Dermis blood vessel endothelial cell (primary cell): ENCODE data around the gene SMC1A. TPM values are rescaled to one million over a fixed set of nuclear protein-coding genes. Genes with fewer than 3 reads are reported as not detected.
"Not testable (repeated sequence)": the region's sequence is repeated elsewhere in the genome, so short reads cannot be mapped to it uniquely, and the experiment has no call there.

Experiments
- DNase-seq: peaks from one replicate; pipeline ENCODE4 v3.0.0; 2010
- total RNA-seq: library from RNA; depleted of rRNA; stranded (reverse); fragments of >200 nt; gene quantifications from 2 replicates; pipeline ENCODE4 v1.2.3, GENCODE V29; 2014

Gene SMC1A
- total RNA-seq: 16.5 and 24.3 TPM in 2 replicates

DNA sequence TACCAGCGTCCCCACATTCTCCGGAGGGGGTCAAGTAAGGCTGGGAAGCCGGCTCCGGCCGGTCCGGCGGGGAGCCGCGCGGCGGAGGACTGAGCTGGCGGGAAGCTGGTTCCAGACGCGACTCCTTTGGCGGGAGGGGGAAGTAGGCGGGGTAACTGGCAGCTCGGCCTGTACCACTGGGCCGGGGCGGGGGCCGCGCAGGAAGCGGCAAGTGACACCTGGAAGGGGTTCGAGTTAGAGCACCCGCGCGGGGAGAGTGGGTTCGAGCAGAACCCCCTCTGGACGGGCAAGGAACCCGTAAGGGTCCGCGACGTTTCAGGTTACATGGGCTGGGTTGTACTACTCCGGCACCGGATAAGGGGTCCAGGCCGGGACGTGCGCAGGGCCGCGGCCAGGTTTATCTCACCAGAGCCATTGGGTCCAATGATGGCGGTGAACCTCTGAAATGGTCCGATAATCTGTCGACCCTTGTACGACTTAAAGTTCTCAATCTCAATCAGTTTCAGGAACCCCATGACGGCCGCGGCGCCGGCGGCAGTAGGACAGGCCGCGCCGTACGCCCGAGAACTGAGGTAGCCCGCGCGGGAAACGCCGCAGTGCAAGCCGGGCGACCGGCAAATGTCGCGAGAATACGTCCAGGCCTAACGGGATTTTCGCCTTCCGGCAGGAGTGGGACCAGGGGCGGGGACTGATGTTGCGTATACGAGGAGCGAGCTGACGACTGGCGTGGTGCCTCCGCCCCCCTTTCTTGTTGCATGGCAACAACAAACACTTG is at the start of gene SMC1A:
Gene SMC1A (minus strand): TSS at position 569 of the 775 bp plus-strand sequence. CDS start 54 bp downstream, at position 515.
- DNase-seq: peak; percentile 96

DNA sequence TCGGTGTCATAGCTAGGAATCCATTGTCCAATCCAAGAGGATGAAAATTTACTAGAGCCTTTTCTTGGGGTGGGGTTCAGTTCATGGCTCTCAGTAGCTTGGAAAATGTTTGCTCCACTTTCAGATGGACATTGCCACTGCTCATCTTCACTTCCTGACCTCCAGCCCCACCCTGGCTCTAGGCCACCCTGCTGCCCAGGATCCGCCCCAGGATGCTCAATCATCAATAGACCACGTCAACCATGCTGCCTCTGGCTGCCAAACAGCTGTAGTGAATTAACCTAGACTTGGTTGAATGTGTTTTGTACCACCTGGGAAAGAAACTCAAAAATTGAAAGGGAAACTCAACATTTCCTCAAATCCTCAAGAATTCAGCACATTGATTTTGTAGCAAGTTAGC is 48.9 kb upstream of the SMC1A start:
- no peak for DNase-seq

DNA sequence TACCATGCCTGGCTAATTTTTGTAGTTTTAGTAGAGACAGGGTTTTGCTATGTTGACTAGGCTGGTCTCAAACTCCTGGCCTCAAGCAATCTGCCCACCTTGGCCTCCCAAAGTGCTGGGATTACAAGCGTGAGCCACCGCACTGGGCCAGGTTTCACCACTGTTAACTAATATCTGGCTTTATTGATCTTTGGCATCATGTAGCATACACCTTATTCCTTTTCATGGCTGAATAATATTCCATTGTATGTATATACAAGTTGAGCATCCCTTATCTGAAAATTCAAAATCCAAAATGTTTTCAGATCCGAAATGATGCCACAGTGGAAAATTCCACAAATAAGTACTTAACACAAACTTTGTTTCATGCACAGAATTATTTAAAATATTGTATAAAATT is 46.2 kb upstream of the SMC1A start:
- not testable (repeated sequence) for DNase-seq

DNA sequence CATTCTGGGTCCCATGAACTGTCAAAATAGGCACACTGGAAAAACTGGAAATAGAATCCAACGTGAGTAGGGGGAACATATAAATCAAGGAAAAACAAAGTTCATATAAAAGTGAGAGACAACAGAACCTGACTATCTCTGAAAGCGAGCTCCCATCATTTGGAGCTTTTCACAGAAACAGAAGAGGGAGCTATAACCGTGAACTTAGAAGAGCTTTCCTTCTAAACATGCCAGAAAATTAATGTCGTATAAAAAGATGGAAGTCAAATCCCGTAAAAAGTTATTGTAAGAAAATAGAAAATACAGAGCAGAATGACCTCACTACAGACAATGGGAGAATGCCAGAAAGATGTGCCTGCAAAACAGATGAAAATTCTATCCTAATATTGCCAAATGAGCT is 35.6 kb upstream of the SMC1A start:
- DNase-seq: no peak

DNA sequence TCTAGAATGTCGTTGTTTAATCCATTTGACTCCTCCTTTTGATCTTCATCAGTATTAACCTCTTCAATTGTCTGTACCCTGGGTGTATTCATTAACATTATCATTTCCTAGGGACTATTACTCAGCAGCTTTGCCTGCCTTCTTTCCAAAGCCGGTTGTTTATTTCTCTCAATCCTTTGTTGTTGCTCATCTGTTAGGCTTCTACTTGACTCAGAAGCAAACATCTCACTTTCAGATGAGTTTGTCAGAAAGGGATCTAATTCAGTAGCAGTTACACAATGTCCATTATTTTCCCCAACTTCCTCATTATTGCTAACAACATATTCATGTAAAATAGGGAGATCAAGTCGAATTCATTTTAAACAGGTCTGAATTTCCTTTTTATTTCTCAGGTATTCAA is 33.8 kb upstream of the SMC1A start:
- DNase-seq: no peak

DNA sequence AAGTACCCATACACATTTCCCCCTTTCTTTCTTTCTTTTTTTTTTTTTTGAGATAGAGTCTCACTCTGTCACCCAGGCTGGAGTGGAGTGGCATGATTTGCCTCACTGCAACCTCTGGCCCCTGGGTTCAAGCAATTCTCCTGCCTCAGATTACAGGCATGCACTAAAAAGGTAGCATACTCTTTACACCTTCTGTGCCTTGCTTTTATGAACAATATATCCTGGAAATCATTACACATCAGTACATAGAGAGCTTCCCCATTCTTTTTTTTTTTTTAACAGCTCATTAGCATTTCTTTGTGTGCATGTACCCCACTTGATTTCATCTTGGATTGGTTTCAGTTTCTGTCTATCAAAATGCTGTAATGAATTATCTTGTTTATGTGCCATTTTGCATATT is 30.4 kb upstream of the SMC1A start:
- no peak for DNase-seq

DNA sequence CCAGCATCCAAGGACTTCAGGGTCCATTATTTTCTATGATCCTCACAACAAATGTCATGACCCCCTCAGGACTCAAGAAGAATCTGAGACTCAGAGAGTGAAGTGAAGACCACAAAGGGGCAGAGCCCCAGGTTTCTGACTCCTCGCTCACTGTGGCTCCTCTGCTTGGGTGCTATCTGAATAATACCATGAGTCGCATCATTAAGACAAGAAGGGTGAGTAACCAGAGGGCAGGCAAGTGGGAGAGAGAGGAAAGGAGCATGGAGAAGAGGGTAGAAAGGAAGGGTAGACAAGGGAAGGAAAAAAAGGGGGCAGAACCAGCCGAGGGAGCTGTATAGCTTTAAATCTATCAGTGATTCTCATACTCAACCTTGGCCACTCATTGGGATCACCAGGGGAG is 27.2 kb upstream of the SMC1A start:
- DNase-seq: no peak

DNA sequence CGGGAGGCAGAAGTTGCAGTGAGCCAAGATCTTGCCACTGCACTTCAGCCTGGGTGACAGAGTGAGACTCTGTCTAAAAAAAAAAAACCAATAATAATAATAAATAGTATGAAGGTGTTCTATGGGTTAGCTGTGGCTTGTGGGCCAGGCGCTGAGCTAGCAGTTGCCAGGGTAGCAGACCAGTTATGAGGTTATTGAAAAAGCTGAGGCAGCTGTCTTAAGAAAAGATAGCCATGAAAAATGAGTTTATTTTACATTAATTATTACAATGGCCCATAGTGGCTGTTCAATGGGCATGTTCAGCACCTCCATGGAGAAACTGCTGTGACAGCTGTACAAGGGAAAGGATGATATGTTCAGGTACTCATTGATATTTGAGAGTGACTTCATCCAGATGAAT is 25.0 kb upstream of the SMC1A start:
- no peak for DNase-seq

DNA sequence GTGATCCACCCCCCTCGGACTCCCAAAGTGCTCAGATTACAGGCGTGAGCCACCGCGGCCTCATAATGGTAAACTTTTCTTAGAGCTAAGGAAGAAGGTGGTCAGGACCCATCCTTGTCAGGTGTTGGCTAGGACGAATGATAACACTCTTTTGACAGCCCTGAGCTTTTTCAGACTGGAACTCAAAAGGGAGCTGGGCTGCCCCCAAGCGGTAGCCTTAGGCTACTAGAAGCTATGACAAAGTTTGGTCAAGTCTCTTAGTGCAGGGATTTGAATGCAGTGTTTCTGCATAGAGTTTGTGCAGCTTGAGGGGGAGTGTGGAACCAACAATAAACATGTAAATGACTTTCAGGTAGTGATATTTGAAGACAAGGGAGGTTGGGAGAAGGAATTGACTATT is 23.5 kb upstream of the SMC1A start:
- peak; percentile 56 for DNase-seq

DNA sequence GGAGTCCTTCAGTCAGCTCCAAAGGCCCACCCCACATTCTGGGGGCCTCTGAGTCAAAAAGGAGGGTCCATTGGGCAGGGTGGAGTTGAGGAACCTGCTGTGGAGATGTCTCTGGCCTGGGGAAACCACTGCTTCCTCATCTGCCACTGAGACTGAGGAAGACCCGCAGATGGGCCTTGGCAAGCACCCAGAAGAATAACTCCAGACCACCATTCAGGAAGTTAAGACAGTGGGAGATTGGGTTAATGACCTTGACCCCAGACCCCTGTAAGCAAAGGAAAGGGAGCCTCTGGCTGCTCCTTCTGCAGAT is 19.8 kb upstream of the SMC1A start:
- no peak for DNase-seq

DNA sequence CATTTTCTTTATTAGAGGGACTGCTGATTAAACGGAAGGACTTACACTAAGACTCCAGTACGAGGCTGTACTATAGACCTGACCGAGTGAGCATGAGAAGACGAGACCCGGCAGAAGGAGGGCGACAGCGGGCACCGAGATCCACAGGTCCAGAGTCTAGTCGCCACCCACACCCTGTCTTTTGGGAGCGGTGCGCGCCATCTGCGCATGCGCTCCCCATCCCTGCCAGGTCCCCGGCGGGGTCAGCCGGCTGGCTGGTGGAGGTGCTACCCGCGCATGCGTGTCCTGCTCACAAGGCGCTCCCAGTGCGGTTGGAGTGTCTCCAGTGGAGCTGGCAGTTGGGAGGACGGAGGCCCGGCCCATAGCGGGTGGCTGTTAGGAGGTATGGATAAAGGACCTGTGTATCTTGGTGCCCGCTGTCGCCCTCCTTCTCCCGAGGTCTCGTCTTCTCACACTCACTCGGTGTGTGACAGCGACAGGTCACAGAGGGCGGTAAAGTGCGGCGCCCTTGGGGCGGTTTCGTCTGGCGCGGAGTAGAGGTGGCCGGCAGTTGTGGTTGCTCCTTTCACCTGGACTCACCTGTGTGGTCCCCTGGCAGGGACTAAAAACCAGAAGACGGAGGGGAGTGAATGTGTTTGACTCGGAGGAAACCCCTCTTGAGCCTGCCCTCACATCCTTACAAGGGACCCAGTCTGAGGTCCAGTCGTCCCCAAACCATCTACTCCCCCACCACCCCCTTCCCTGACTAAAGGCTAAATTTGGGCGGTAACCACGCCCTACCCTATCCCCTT is 19.3 kb upstream of the SMC1A start:
- DNase-seq: peak; percentile 60

DNA sequence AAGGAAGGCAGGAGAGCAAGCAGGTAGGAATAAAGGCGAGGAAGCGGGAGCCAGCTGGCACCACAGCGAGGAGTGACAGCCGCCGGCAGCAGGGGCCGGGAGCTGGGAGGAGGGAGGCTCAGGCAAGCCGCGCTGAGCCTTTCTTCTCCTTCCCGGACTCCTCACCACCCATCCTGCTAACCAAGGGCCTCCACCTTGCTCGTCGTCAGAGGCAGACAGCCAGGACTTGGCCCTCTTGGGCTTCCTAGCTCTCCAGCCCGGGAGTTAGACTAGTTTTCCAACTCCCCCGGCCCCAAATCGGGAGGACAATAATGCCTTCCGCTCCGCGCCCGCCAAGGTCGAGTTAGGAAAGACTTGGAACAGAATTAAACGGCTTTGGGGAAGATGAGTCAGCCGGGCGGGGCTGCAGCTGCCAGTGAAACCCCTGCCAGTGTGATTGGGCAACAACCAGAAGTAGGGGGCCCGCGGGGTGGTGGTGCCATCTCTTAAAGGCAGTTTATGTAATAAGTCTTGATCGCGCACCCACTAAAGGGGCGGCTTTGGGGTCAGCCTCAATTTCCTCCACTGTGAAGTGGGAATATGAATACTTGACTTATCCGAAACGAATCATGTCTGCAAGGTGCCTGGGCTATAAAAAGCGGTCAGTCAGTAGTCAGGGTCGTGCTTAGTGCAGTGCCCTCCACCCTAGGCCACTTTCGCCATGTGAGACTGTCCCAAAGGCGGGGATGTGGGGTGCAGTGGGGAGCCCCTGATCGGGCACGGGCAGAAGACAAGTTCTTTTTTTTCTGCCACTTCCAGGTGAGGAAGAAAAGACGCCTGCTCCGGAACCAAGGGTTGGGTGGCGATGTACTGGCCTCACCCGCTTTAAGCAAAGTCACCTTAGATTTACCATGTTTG is 18.4 kb upstream of the SMC1A start:
- peak; percentile 39 for DNase-seq

DNA sequence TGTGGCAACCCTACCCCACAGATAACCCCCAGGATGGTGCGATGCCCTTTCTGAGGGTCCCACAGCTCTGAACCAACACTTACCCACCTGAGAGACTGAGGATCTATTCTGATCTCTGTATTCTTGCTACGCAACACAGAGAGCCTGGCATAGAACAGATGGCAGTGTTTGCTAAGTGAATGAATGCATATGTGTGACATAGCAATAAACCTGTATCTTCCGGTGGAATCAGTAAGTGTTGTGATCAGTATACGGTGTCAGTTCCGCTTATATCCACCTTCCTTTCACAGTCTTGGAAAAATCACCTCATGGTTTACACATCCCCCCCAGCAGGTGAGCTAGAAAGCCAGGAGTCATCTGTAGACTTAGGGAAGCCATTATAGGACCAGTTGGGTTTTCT is 17.6 kb upstream of the SMC1A start:
- no peak for DNase-seq

DNA sequence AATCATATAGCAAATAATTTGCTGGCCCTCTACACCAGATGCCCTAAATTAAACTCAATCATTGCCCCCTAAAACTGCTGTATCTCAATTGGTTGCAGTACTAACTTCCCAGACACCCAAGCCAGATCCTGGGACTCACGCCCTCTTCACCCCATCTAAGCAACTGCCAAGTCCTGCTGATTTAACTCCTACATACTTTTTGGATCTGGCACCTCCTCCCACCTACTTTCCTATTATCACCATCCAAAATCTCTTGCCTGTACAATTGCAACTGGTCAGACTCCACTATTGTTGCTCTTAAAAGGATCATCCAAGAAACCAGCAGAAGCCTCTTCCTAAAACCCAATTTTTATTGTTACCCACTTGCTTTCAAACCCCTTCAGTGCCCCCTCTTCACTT is 16.4 kb upstream of the SMC1A start:
- no peak for DNase-seq

DNA sequence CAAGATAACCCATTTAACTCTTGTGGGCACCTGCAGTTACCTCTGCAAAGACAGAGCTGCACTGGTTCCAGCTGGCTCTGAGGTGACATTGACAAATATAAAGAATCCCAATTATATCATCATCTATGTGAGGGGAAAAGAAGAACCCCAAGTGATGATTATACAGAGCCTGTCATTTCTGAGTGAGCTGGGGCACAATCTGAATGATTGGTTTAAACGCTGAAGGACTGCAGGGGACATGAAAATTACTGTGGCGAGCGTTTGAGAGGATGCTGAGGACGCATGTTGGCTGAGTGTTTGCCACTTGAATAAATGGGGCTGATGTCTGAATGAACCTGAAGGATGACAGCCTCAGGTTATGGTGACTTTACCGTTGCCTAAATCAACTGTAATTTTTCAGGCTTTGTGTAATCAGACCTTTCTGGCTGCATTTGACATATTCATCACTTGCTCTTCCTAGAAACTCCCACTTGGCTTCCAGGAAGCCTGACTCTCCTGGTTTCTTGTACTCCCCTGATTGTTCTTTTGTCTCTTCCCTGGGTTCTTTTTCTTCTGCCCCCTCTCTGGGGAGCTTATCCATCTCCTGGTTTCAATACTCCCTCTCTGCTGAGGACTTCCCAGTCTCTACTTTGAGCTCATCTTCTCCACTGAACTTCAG is 15.8 kb upstream of the SMC1A start:
- DNase-seq: no peak

DNA sequence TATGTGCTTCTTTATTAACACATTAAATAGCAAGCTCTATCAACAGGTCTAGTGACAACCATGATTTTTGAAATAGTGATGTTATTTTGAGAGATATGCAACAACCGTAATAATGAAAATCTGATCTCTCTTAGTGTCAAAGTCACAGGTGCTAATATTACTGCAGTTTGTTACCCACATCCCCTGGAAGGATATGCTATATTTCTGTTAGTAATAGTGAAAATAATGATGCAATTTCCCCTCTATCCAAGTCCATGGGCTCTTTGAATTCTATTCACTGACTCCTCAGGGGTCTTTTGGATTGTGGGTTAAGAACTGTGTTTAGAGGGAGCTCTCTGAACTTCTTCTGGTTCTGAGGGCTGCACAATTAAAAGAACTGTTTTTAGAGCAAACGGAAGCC is 14.8 kb upstream of the SMC1A start:
- DNase-seq: no peak

DNA sequence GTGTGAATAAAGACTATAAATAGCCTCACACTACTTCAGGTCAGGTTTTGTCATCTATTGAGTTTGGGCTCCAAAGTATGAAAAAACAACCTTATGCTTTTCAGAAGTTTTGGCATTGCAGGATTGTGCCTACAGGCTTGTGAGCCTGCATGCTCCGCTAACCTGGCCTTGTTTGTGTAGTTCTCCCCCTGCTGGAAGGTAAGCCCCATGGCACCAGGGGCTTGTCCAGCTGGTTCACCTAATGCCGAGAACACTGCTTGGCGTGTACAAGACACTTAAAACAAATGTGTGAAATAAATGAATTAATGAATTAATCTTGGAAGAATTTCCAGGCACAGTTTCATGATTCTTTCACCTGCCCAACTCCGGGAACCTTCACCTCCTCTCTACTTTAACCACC is 13.5 kb upstream of the SMC1A start:
- DNase-seq: peak; percentile 77

DNA sequence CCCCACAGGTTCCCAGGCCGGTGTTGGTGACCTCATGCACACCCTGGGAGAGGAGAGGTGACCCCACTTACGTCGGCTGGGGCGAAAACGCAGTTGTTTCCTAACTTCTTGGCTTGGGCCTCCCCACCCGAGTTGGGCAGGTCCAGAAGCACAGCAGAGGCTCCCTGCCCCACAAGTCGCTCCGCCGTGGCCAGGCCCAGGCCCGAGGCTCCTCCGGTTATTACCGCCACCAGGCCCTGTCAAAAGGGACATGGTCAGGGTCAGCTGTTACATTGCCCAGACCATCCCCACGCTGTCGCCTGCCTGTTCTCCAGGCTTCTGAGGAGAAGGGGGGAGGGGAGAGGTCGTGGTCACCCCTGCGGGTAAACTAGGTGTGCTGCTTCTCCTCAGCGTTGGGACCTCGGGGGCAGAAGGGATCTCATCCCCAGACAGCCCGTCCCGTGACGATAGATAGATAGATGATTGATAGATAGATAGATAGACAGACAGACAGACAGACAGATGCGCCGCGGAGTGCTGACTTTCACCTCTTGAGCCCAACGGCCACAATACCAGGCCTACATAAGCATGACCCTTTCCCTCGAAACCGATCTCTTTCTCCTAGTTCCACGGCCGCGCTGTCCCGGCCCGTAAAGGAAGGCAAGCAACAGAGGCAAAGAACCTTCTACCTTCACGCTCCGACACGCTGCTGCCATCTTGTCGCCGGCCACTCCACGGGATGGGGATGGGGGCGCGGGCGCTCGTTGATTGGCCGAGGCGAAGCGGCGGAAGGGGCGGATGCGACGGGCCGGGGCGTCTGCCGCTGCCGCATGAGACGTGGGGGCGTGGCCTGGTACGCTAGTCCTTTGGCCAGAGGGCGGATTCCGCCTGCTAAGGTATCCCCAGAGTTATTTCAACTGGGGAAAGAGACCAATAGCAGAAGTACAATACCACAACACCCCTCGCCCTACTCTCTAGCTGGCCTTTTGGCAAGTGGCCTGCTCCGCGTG is 11.5 kb upstream of the SMC1A start, which contains the start of gene HSD17B10:
Gene HSD17B10 (minus strand): TSS at position 720 of the 989 bp plus-strand sequence. CDS start 25 bp downstream, at position 695.
- DNase-seq: peak; percentile 84

DNA sequence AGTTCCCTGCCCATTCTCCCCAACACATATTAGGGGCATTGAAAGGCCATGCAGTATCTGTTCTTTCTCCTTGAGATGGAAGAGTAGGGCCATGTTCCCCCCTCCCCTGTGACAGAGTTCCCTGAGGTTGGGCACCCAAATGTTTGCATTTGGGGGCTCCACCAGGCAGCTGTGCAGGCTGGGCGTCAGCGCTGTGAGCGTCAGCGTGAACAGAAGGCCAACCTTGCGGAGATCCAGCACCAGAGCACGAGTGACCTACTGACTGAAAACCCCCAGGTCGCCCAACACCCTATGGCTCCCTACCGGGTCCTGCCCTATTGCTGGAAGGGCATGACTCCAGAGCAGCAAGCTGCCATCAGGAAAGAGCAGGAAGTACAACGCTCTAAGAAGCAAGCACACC is 7.8 kb upstream of the SMC1A start:
- no peak for DNase-seq

DNA sequence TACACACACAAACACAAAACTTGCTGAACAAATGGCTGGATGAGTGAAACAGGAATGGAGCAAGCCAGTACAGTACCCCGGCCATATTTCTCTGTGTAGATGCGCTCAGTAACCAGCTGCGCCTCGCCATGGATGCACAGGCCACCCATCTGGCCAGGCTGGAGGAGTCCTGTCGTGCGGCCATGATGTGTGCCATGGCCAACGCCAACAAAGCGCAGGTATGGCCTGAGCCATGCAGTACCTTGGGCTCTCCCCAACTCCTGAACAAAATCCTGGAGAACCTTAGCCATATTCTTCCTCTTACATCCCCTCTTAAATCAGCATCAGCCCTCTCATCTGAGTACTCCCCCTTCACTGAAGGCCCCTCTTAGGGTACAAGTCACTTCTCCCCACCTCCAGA is 7.3 kb upstream of the SMC1A start:
- no peak for DNase-seq

DNA sequence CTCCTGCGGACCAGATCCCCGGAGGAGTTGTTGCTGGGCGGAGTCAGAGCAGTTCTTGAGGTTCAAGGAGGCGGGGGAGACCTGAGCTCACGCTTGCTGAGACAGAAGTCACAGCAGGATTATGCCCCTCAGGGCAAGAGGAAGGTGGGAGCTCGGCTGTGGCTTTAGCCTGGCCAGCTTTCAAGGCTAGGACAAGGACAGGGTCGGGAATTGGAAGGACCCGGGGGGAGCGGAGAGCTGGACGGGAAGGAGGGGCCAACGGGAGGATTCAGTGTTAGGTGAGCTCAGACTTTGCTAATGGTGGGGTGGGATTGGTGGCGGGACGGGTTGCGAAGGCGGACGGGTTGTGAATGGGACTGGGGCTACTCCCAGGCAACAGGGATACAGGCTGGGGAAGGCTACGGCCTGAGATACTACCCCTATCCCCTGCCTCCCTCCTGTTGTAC is 430 bp upstream of the SMC1A start, which contains the start of gene RIBC1:
Gene RIBC1 (plus strand): TSS at position 13 of the 446 bp plus-strand sequence. CDS start 3,404 bp downstream, outside the sequence.
- no peak for DNase-seq
